Activated naive CD4-positive, alpha-beta T cell treated with Interleukin-2 at 50 U/mL for 16 hours (primary cell): Measurements from ENCODE around the gene FCHSD2.
A peak's percentile ranks its signal among the peaks of the same experiment; 100 is the strongest.

Experiments
- DNase-seq: peaks from one replicate; pipeline ENCODE4 v3.0.0-alpha.2; 2020

FCHSD2 gene

GRCh38 chr11:73171436-73172161 lies 29.5 kb upstream of the FCHSD2 start:
- no peak for DNase-seq

GRCh38 chr11:73170140-73170539 lies 28.0 kb upstream of the FCHSD2 start:
- no peak for DNase-seq

- no peak for DNase-seq
These were observed 26.9 kb upstream of the FCHSD2 start for GRCh38 chr11:73168925-73169579.

- DNase-seq, result no peak
These were observed 25.3 kb upstream of the FCHSD2 start for GRCh38 chr11:73167363-73167954.

- no peak for DNase-seq
These were observed 22.9 kb upstream of the FCHSD2 start for GRCh38 chr11:73164803-73165540.

- no peak for DNase-seq
These were observed 21.6 kb upstream of the FCHSD2 start for GRCh38 chr11:73163638-73164174.

GRCh38 chr11:73162196-73162740 lies 20.1 kb upstream of the FCHSD2 start:
- no peak for DNase-seq

GRCh38 chr11:73160005-73160760 lies 18.1 kb upstream of the FCHSD2 start:
- no peak for DNase-seq

- DNase-seq, result no peak
These were observed 17.2 kb upstream of the FCHSD2 start for GRCh38 chr11:73159297-73159696.

GRCh38 chr11:73158356-73159051 lies 16.4 kb upstream of the FCHSD2 start:
- DNase-seq, result no peak

- no peak for DNase-seq
These were observed 15.2 kb upstream of the FCHSD2 start for GRCh38 chr11:73157101-73158010.

- DNase-seq, result no peak
These were observed 14.6 kb upstream of the FCHSD2 start for GRCh38 chr11:73156686-73157085.

GRCh38 chr11:73156114-73156513 lies 14.0 kb upstream of the FCHSD2 start:
- DNase-seq, result no peak

GRCh38 chr11:73155102-73155501 lies 13.0 kb upstream of the FCHSD2 start:
- no peak for DNase-seq

- peak; percentile 16 for DNase-seq
These were observed 12.1 kb upstream of the FCHSD2 start for GRCh38 chr11:73154178-73154577.

GRCh38 chr11:73152861-73153483 lies 10.9 kb upstream of the FCHSD2 start:
- DNase-seq, result peak; percentile 46

- no peak for DNase-seq
These were observed 10.2 kb upstream of the FCHSD2 start for GRCh38 chr11:73152086-73152853.

- DNase-seq, result no peak
These were observed 9.3 kb upstream of the FCHSD2 start for GRCh38 chr11:73151416-73151815.

- no peak for DNase-seq
These were observed 7.0 kb upstream of the FCHSD2 start for GRCh38 chr11:73149105-73149504.
